ENCODE measurements around the gene CACNB2. TPM values are rescaled to one million over a fixed set of nuclear protein-coding genes. Genes with fewer than 3 reads are reported as not detected.
"Not testable (repeated sequence)": the region's sequence is repeated elsewhere in the genome, so short reads cannot be mapped to it uniquely, and the experiment has no call there.

CACNB2 gene
- total and polyA plus RNA-seq, 4 donors, result 2.8 to 14.6 (median 7.7) TPM

GRCh38 chr10:18572959-18573561 is 432.8 kb downstream of the CACNB2 start:
- Histone ChIP-seq H3K4me1 (ENCODE audit: control insufficient read depth in 1 of 2, insufficient read depth in 2 of 2, low read length in 2 of 2) (no peaks in the 10 kb centered on the region), H3K4me3 (ENCODE audit: low read length in 2 of 2) (no peak overlapping the region), H3K36me3 (ENCODE audit: control insufficient read depth in 1 of 2, insufficient read depth in 2 of 2, low read length in 1 of 2) (no peaks in the 10 kb centered on the region), H3K9me3 (ENCODE audit: control insufficient read depth, low read length) (peaks cover 2% of the 10 kb centered on the region), H3K27me3 (ENCODE audit: control insufficient read depth in 1 of 2, insufficient read depth in 2 of 2, low read length in 1 of 2) (no peaks in the 10 kb centered on the region), H3K27ac (ENCODE audit: low read depth in 1 of 2, low read length in 2 of 2) (no peak overlapping the region)
- DNase-seq (no peak), ATAC-seq (ENCODE audit: low FRiP score) (no peak)
- intact Hi-C loops (cut with DNase I), result no loop called here
- 86 to 92% methylated on average over 8 of the region's 8 CpGs for WGBS, 2 donors

- DNase-seq, result no peak
- ATAC-seq (ENCODE audit: low FRiP score), result no peak
- WGBS, 2 donors, result 98 to 100% methylated on average over 6 of the region's 6 CpGs
- peaks cover 2% of the 10 kb centered on the region for H3K9me3 ChIP-seq (ENCODE audit: control insufficient read depth, low read length)
- H3K4me1 ChIP-seq (ENCODE audit: control insufficient read depth in 1 of 2, insufficient read depth in 2 of 2, low read length in 2 of 2), result no peaks in the 10 kb centered on the region
- H3K27ac ChIP-seq (ENCODE audit: low read depth in 1 of 2, low read length in 2 of 2), result no peak overlapping the region
- H3K36me3 ChIP-seq (ENCODE audit: control insufficient read depth in 1 of 2, insufficient read depth in 2 of 2, low read length in 1 of 2), result no peaks in the 10 kb centered on the region
- H3K4me3 ChIP-seq (ENCODE audit: low read length in 2 of 2), result no peak overlapping the region
- intact Hi-C loops (cut with DNase I), result no loop called here
- H3K27me3 ChIP-seq (ENCODE audit: control insufficient read depth in 1 of 2, insufficient read depth in 2 of 2, low read length in 1 of 2), result no peaks in the 10 kb centered on the region
Observed at GRCh38 chr10:18576586-18576985, 436.4 kb downstream of the CACNB2 start.

GRCh38 chr10:18577823-18578685 is 437.8 kb downstream of the CACNB2 start:
- ATAC-seq (ENCODE audit: low FRiP score) (no peak), DNase-seq (no peak)
- Histone ChIP-seq H3K9me3 (ENCODE audit: control insufficient read depth, low read length) (peaks cover 2% of the 10 kb centered on the region), H3K27me3 (ENCODE audit: control insufficient read depth in 1 of 2, insufficient read depth in 2 of 2, low read length in 1 of 2) (no peaks in the 10 kb centered on the region), H3K27ac (ENCODE audit: low read depth in 1 of 2, low read length in 2 of 2) (no peak overlapping the region), H3K36me3 (ENCODE audit: control insufficient read depth in 1 of 2, insufficient read depth in 2 of 2, low read length in 1 of 2) (no peaks in the 10 kb centered on the region), H3K4me3 (ENCODE audit: low read length in 2 of 2) (no peak overlapping the region), H3K4me1 (ENCODE audit: control insufficient read depth in 1 of 2, insufficient read depth in 2 of 2, low read length in 2 of 2) (peaks cover 0 to 4% of the 10 kb centered on the region in 2 donors)
- intact Hi-C loops (cut with DNase I), result no loop called here
- 92 to 95% methylated on average over 15 of the region's 15 CpGs for WGBS, 2 donors

- H3K36me3 ChIP-seq (ENCODE audit: control insufficient read depth in 1 of 2, insufficient read depth in 2 of 2, low read length in 1 of 2), result no peaks in the 10 kb centered on the region
Observed at GRCh38 chr10:18582803-18583202, 442.6 kb downstream of the CACNB2 start.

GRCh38 chr10:18583575-18584270 is 443.5 kb downstream of the CACNB2 start:
- DNase-seq, result no peak
- Histone ChIP-seq H3K4me3 (ENCODE audit: low read length in 2 of 2) (no peak overlapping the region), H3K4me1 (ENCODE audit: control insufficient read depth in 1 of 2, insufficient read depth in 2 of 2, low read length in 2 of 2) (peaks cover 0 to 6% of the 10 kb centered on the region in 2 donors), H3K9me3 (ENCODE audit: control insufficient read depth, low read length) (no peaks in the 10 kb centered on the region), H3K27me3 (ENCODE audit: control insufficient read depth in 1 of 2, insufficient read depth in 2 of 2, low read length in 1 of 2) (no peaks in the 10 kb centered on the region), H3K27ac (ENCODE audit: low read depth in 1 of 2, low read length in 2 of 2) (no peak overlapping the region), H3K36me3 (ENCODE audit: control insufficient read depth in 1 of 2, insufficient read depth in 2 of 2, low read length in 1 of 2) (no peaks in the 10 kb centered on the region)
- WGBS, 2 donors, result 42 to 48% methylated on average over 5 of the region's 5 CpGs
- intact Hi-C loops (cut with DNase I), result no loop called here
- no peak for ATAC-seq (ENCODE audit: low FRiP score)

More at GRCh38 chr10:18582803-18583202, 442.6 kb downstream of the CACNB2 start:
- ATAC-seq (ENCODE audit: low FRiP score), result no peak
- Histone ChIP-seq H3K4me1 (ENCODE audit: control insufficient read depth in 1 of 2, insufficient read depth in 2 of 2, low read length in 2 of 2) (peaks cover 0 to 6% of the 10 kb centered on the region in 2 donors), H3K9me3 (ENCODE audit: control insufficient read depth, low read length) (no peaks in the 10 kb centered on the region), H3K27me3 (ENCODE audit: control insufficient read depth in 1 of 2, insufficient read depth in 2 of 2, low read length in 1 of 2) (no peaks in the 10 kb centered on the region), H3K27ac (ENCODE audit: low read depth in 1 of 2, low read length in 2 of 2) (no peak overlapping the region), H3K4me3 (ENCODE audit: low read length in 2 of 2) (no peak overlapping the region)
- intact Hi-C loops (cut with DNase I), result no loop called here
- DNase-seq, result no peak
- WGBS, 2 donors, result 9 to 19% methylated on average over 3 of the region's 3 CpGs

GRCh38 chr10:18586637-18587036 is 446.4 kb downstream of the CACNB2 start:
- H3K27ac ChIP-seq (ENCODE audit: low read depth in 1 of 2, low read length in 2 of 2); ATAC-seq (ENCODE audit: low FRiP score); H3K4me1 ChIP-seq (ENCODE audit: control insufficient read depth in 1 of 2, insufficient read depth in 2 of 2, low read length in 2 of 2); H3K9me3 ChIP-seq (ENCODE audit: control insufficient read depth, low read length); H3K27me3 ChIP-seq (ENCODE audit: control insufficient read depth in 1 of 2, insufficient read depth in 2 of 2, low read length in 1 of 2); H3K36me3 ChIP-seq (ENCODE audit: control insufficient read depth in 1 of 2, insufficient read depth in 2 of 2, low read length in 1 of 2); intact Hi-C loops (cut with DNase I); H3K4me3 ChIP-seq (ENCODE audit: low read length in 2 of 2); DNase-seq: not testable (repeated sequence)
- 92 to 95% methylated on average over 10 of the region's 10 CpGs for WGBS, 2 donors

GRCh38 chr10:18591141-18591540 is 450.9 kb downstream of the CACNB2 start:
- H3K4me1 ChIP-seq (ENCODE audit: control insufficient read depth in 1 of 2, insufficient read depth in 2 of 2, low read length in 2 of 2), result not testable (repeated sequence)
- WGBS, 2 donors, result 97 to 98% methylated on average over 1 of the region's 1 CpG

More at GRCh38 chr10:18591141-18591540, 450.9 kb downstream of the CACNB2 start:
- H3K9me3 ChIP-seq (ENCODE audit: control insufficient read depth, low read length); H3K4me3 ChIP-seq (ENCODE audit: low read length in 2 of 2); H3K27me3 ChIP-seq (ENCODE audit: control insufficient read depth in 1 of 2, insufficient read depth in 2 of 2, low read length in 1 of 2); intact Hi-C loops (cut with DNase I); DNase-seq; ATAC-seq (ENCODE audit: low FRiP score); H3K27ac ChIP-seq (ENCODE audit: low read depth in 1 of 2, low read length in 2 of 2); H3K36me3 ChIP-seq (ENCODE audit: control insufficient read depth in 1 of 2, insufficient read depth in 2 of 2, low read length in 1 of 2): not testable (repeated sequence)

Measured in aorta (tissue), 5 donors.